ENCODE measurements around the gene VSNL1.

The VSNL1 gene

DNA sequence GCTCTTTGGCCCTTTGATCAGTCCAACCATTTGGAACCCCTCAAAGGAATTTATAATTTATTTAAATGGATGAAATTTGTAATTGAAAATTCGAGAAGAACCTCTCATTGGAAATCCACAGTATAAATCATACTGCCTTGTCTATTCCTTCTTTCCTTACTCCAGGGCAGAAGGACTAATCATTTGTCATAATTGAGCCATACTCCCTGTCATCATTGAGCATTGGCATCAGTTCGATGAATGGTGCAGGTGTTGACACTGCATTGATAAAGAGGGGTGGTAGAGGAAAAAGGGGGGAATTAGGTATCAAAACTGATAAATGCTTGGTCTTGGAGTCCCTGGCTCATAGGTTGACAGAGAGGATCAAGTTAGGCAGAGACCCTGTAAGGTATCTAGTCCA lies 2.0 kb downstream of the VSNL1 start:
- H3K4me3 ChIP-seq (ENCODE audit: low read depth, low read length) = no peak overlapping the region
- TF ChIP-seq, protein P1, sequence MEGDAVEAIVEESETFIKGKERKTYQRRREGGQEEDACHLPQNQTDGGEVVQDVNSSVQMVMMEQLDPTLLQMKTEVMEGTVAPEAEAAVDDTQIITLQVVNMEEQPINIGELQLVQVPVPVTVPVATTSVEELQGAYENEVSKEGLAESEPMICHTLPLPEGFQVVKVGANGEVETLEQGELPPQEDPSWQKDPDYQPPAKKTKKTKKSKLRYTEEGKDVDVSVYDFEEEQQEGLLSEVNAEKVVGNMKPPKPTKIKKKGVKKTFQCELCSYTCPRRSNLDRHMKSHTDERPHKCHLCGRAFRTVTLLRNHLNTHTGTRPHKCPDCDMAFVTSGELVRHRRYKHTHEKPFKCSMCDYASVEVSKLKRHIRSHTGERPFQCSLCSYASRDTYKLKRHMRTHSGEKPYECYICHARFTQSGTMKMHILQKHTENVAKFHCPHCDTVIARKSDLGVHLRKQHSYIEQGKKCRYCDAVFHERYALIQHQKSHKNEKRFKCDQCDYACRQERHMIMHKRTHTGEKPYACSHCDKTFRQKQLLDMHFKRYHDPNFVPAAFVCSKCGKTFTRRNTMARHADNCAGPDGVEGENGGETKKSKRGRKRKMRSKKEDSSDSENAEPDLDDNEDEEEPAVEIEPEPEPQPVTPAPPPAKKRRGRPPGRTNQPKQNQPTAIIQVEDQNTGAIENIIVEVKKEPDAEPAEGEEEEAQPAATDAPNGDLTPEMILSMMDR (IDR thresholded peaks at IDR 0.05; ENCODE audit: low read depth, low read length) = no peak

DNA sequence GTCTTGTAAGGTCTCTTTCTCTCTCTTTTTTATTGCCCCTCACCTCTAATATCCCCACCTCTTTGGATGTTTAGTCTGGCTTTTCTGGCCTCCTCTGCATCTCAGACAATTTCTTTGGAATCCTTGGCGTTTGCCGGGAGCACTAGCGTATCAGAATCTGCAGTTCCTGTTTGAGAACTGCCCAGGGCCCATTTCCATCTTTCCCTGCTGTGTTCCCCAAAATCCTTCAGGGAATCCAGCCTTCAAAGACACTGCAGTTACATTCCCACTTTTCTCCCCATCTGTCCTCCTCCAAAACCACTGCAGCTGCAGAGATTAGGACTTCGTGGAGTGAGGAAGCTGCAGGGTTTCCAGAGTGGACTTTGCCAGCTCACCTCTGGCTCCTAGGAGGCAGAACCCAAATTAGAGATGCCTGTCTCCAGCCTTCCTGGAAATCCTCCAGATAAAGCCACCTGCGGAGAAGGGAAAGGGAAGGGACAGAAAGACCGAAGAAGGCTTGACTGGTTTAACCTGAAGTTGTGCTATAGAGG lies 2.7 kb downstream of the VSNL1 start:
- H3K4me3 ChIP-seq (ENCODE audit: low read depth, low read length) = no peak overlapping the region
- TF ChIP-seq, protein P1 (IDR thresholded peaks at IDR 0.05; ENCODE audit: low read depth, low read length) = no peak

DNA sequence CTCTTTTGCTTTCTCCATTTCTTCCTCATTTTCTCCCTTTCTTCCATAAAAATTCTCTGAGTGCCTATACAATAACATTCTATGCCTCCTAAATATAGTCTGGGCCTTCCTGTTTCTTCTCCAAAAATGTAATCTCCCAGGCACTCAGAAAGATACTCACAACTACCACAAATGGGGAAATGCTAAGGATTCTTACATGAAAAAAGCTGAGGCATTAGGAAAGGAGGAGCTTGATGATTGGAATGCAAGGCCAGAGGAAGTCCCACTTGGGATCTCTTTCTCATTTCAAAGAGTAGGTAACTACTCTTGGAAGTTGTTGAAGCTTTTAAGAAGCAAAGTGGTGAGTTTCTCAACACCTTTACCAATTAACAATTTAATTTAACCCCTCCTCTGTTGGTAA lies 3.4 kb downstream of the VSNL1 start:
- H3K4me3 ChIP-seq (ENCODE audit: low read depth, low read length) = no peak overlapping the region
- TF ChIP-seq, protein P1 (IDR thresholded peaks at IDR 0.05; ENCODE audit: low read depth, low read length) = no peak

DNA sequence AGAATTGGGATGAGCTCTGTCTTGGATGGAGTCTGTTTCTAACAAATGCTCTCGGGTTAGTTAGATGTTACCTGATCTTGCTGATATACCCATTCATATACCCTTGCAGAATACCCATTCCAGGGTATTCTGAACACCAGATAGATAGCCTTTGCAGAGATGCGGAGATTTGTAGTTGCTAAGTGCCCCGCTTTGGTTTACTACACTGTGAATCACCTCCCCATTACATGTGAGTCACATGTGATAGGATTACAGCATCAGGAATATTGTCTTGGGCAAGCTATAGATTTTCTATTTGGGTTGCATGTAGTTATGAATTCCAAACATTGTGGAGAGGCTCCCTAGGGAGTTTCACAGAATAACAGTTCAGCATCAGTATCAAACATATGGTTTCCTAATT lies 3.8 kb downstream of the VSNL1 start:
- TF ChIP-seq, protein P1 (IDR thresholded peaks at IDR 0.05; ENCODE audit: low read depth, low read length) = no peak
- H3K4me3 ChIP-seq (ENCODE audit: low read depth, low read length) = no peak overlapping the region

DNA sequence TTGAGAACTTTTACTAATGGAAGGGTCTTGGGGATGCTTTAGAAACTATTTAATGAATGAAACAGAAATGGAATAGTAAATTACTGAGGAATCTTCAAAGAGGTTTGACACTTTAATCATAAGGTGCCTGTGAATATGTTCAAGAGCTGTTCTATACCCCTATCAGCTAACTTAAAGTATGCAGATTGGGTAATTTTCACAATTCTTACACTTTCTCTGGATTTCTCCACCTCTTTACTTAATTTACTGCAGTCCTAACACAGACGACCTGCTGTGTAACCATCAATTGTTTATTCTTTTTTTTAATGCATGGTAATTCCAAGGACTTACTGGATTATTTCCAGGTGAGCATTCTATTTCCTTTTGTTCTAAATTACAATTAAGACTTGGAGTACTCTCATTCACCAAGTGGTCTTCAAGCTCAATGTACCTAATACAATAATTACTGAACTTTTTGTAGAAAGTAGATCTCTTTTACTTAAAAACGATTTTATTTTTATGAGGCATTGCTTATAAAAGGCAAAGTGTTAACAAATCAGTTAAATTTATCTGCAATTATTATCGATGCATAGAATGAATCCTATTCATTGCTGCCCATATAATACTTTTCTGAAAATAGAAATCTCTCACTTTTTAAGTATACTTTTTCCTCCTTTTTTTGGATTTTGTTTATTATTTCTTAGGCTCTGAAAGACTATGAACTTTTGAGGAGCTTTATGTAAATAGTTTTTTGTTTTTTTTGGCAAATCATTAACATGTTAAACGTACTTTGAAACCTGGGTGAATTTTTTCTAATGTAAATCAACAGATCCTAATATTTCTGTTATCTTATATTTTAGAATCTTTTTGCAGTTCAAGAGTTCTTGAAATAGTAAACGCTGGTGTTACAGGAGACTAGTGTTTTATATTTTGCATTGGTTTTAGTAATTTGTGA lies 5.5 kb downstream of the VSNL1 start:
- no peak overlapping the region for H3K4me3 ChIP-seq (ENCODE audit: low read depth, low read length)
- TF ChIP-seq, protein P1 (IDR thresholded peaks at IDR 0.05; ENCODE audit: low read depth, low read length) = no peak

DNA sequence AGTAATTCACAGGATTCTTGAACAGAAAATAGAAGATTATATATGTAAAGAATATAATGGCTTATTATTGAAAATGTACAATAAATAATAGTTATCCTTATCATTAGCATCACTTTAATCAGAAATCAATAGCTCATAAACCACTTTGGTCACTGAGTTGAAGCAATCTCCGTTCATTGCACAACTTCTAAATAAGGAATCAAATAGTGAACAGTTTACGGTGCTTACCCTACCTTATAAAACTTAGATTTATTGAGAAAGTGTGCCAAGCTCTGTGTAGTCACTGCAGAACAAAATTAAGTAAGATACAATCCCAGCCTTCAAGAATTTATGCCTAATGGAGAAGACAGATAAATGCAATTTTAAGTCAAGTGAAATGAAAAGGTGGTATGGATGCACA lies 6.7 kb downstream of the VSNL1 start:
- TF ChIP-seq, protein P1 (IDR thresholded peaks at IDR 0.05; ENCODE audit: low read depth, low read length) = no peak
- no peak overlapping the region for H3K4me3 ChIP-seq (ENCODE audit: low read depth, low read length)

DNA sequence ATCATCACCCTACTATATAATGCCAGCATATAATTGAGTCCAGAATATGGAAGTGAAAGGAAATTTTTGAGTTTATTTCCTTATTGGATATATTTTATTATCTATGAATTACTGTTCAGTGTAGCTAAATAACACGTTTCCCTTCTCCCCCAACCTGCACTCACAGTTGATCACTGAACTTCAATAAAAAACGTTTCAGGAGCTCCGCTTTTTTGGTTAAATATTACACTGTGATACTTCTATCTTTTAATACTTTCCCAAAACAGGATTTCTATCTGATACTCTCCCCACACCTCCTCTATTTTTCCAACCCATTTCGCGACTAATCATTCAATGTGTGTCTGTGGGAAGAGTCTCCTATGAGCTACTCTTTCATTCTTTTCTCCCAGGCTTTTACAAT lies 7.2 kb downstream of the VSNL1 start:
- no peak overlapping the region for H3K4me3 ChIP-seq (ENCODE audit: low read depth, low read length)
- TF ChIP-seq, protein P1 (IDR thresholded peaks at IDR 0.05; ENCODE audit: low read depth, low read length) = no peak
